HG03521 (cell line): ENCODE results near the gene FCRLA.
"Not testable (repeated sequence)": the region's sequence is repeated elsewhere in the genome, so short reads cannot be mapped to it uniquely, and the experiment has no call there.

ENCODE experiments used
- ATAC-seq: cut with Tn5 transposase; IDR thresholded peaks from one replicate; pipeline ENCODE4 v1.9.1; 2021; ENCODE audit warnings: mild to moderate bottlenecking, moderate library complexity; ENCODE audit not compliant: unreplicated experiment

Gene FCRLA

GRCh38 chr1:161705537-161705936 lies 1.5 kb upstream of the FCRLA start:
- ATAC-seq: no peak

GRCh38 chr1:161706113-161706481 lies 932 bp upstream of the FCRLA start:
- ATAC-seq: no peak

GRCh38 chr1:161707503-161707902 lies 474 bp downstream of the FCRLA start:
- ATAC-seq: no peak

- ATAC-seq: no peak
These were observed 2.3 kb downstream of the FCRLA start for GRCh38 chr1:161709373-161709772.

- no peak for ATAC-seq
These were observed 3.5 kb downstream of the FCRLA start for GRCh38 chr1:161710560-161710959.

GRCh38 chr1:161718559-161719324 lies 11.7 kb downstream of the FCRLA start:
- ATAC-seq: no peak

- ATAC-seq: no peak
These were observed 12.2 kb downstream of the FCRLA start for GRCh38 chr1:161719325-161719611.

- no peak for ATAC-seq
These were observed 13.4 kb downstream of the FCRLA start for GRCh38 chr1:161720422-161720821.

- ATAC-seq: no peak
These were observed 14.1 kb downstream of the FCRLA start, which contains the start of gene FCRLB for GRCh38 chr1:161720956-161721737. Gene FCRLB, plus strand, starts transcription at chr1:161721544. Its CDS starts 1,129 bp downstream, at chr1:161722673.

GRCh38 chr1:161721738-161722343 lies 14.8 kb downstream of the FCRLA start:
- ATAC-seq: no peak

GRCh38 chr1:161722406-161722805 lies 15.4 kb downstream of the FCRLA start:
- ATAC-seq: no peak

GRCh38 chr1:161723459-161724141 lies 16.6 kb downstream of the FCRLA start:
- no peak for ATAC-seq

GRCh38 chr1:161725258-161725907 lies 18.4 kb downstream of the FCRLA start:
- ATAC-seq: not testable (repeated sequence)

- peak; percentile 15 for ATAC-seq
These were observed 19.0 kb downstream of the FCRLA start for GRCh38 chr1:161725908-161726472.

GRCh38 chr1:161726473-161727255 lies 19.6 kb downstream of the FCRLA start:
- ATAC-seq: peak; percentile 63

GRCh38 chr1:161727256-161727924 lies 20.4 kb downstream of the FCRLA start:
- ATAC-seq: peak; percentile 7

GRCh38 chr1:161728376-161729226 lies 21.6 kb downstream of the FCRLA start:
- ATAC-seq: no peak

- no peak for ATAC-seq
These were observed 23.1 kb downstream of the FCRLA start for GRCh38 chr1:161730050-161730564.
